A549 (cell line): ENCODE results near the gene PLGRKT. TPM values are rescaled to one million over a fixed set of nuclear protein-coding genes. Genes with fewer than 3 reads are reported as not detected.

Source experiments
- ATAC-seq, 2 experiments: fragments of 200-7000 bp in 1 of 2; fragments of >200 bp in 1 of 2; cut with Nextera tagmentation in 1 of 2; cut with Tn5 transposase in 1 of 2; 3 replicates each; pipeline versions ENCODE4 v1.8.0 to v1.9.1; 2018 to 2020; ENCODE audit warnings: mild to moderate bottlenecking in 1 of 2, moderate library complexity in 1 of 2
- CTCF ChIA-PET: fragments of 300-600 bp; sonication (Branson Sonifier 250); formaldehyde crosslinking; extraction: SDS; loops from one replicate; lab custom pipeline; 2021; ENCODE audit warnings: antibody characterized with exemption, inconsistent platforms; lab: Yijun Ruan, JAX
- POLR2A ChIA-PET: fragments of 350-600 bp; formaldehyde crosslinking; extraction: SDS; loops from one replicate; lab custom pipeline; 2021; ENCODE audit warnings: antibody characterized with exemption, inconsistent platforms; lab: Yijun Ruan, JAX
- DNase-seq, 2 experiments: peaks; one replicate each; pipeline versions ENCODE4 v3.0.0 to v3.0.0-alpha.2; 2011 to 2016; ENCODE audit warnings: low read depth in 1 of 2, low spot score in 1 of 2
- FAIRE-seq: peaks from 2 replicates; lab custom pipeline; 2011; peaks lifted over from hg19 to GRCh38; lab: Jason Lieb, UNC
- H3K27ac ChIP-seq, 2 experiments: fragments of >200 bp; sonication (Bioruptor Twin); formaldehyde crosslinking; 3 replicates each; pipeline ENCODE4 v1.5.1; 2016 to 2017
- H3K4me1 ChIP-seq: fragments of >200 bp; sonication (Bioruptor Twin); formaldehyde crosslinking; 3 replicates; pipeline ENCODE4 v1.6.1; 2016
- H3K4me2 ChIP-seq: fragments of >200 bp; sonication (Bioruptor Twin); formaldehyde crosslinking; 3 replicates; pipeline ENCODE4 v1.6.1; 2016
- H3K4me3 ChIP-seq: fragments of >200 bp; sonication (Bioruptor Twin); formaldehyde crosslinking; 3 replicates; pipeline ENCODE4 v1.5.1; 2016
- H3K9me3 ChIP-seq: fragments of >200 bp; sonication (Bioruptor Twin); formaldehyde crosslinking; 3 replicates; pipeline ENCODE4 v1.6.1; 2016
- BHLHE40 ChIP-seq: IDR thresholded peaks from 2 replicates; pipeline ENCODE4 v1.6.1; 2012; ENCODE audit warnings: low read depth, low read length, inconsistent platforms
- CTCF ChIP-seq: fragments of >200 bp; sonication (Bioruptor Twin); formaldehyde crosslinking; IDR thresholded peaks from 3 replicates; pipeline ENCODE4 v1.5.1; 2016
- EP300 ChIP-seq, 2 experiments: fragments of >200 bp; sonication (Bioruptor Twin); formaldehyde crosslinking; IDR thresholded peaks; 2 replicates in 1 of 2; 3 replicates in 1 of 2; pipeline ENCODE4 v1.6.1; 2016 to 2017
- HDAC2 ChIP-seq: fragments of 200-600 bp; sonication (generic); IDR thresholded peaks from 2 replicates; pipeline ENCODE4 v1.6.1; 2016
- HEYL ChIP-seq: fragments of 250-450 bp; sonication (Bioruptor Pico); IDR thresholded peaks from 2 replicates; pipeline ENCODE4 v1.8.0; 2021; ENCODE audit warnings: mild to moderate bottlenecking, moderate library complexity
- HOXB13 ChIP-seq: fragments of 250-450 bp; sonication (Bioruptor Pico); IDR thresholded peaks from 2 replicates; pipeline ENCODE4 v1.5.0; 2020; ENCODE audit warnings: low read depth, mild to moderate bottlenecking, moderate library complexity
- HOXB5 ChIP-seq: fragments of 250-450 bp; sonication (Bioruptor Pico); IDR thresholded peaks from 2 replicates; pipeline ENCODE4 v1.5.0; 2020; ENCODE audit warnings: mild to moderate bottlenecking, moderate library complexity
- JUNB ChIP-seq: fragments of >200 bp; sonication (Bioruptor Twin); formaldehyde crosslinking; IDR thresholded peaks from 2 replicates; pipeline ENCODE4 v1.6.1; 2016
- KDM1A ChIP-seq: fragments of 200-600 bp; sonication (generic); IDR thresholded peaks from 2 replicates; pipeline ENCODE4 v1.6.1; 2016; ENCODE audit warnings: low read depth, mild to moderate bottlenecking
- MAFK ChIP-seq: fragments of 450-650 bp; IDR thresholded peaks from 2 replicates; pipeline ENCODE4 v1.6.1; 2014; ENCODE audit not compliant: partially characterized antibody
- MAX ChIP-seq: IDR thresholded peaks from 2 replicates; pipeline ENCODE4 v1.6.1; 2012
- MYC ChIP-seq: IDR thresholded peaks from 2 replicates; pipeline ENCODE4 v1.6.1; 2012; ENCODE audit warnings: mild to moderate bottlenecking, inconsistent platforms, low read length, improper control_type of control experiment, borderline replicate concordance
- NFE2L2 ChIP-seq: fragments of 150-350 bp; conservative IDR thresholded peaks from 2 replicates; pipeline ENCODE4 v1.6.1; 2014; ENCODE audit warnings: low read length
- NR3C1 ChIP-seq: fragments of >200 bp; sonication (Bioruptor Twin); formaldehyde crosslinking; IDR thresholded peaks from 3 replicates; pipeline ENCODE4 v1.6.1; 2017
- RCOR1 ChIP-seq: fragments of 150-350 bp; IDR thresholded peaks from 2 replicates; pipeline ENCODE4 v1.6.1; 2014; ENCODE audit warnings: antibody characterized with exemption, low read length, low read depth
- RFX5 ChIP-seq: fragments of 450-650 bp; IDR thresholded peaks from 2 replicates; pipeline ENCODE4 v1.7.1; 2014; ENCODE audit warnings: antibody characterized with exemption, mild to moderate bottlenecking, moderate library complexity
- RNF2 ChIP-seq: fragments of 200-600 bp; sonication (generic); IDR thresholded peaks from 2 replicates; pipeline ENCODE4 v1.6.1; 2016; ENCODE audit warnings: low read depth, mild to moderate bottlenecking, antibody characterized with exemption, moderate library complexity, borderline replicate concordance
- TP53 ChIP-seq: fragments of 250-450 bp; sonication (Bioruptor Pico); IDR thresholded peaks from 2 replicates; pipeline ENCODE4 v1.5.0; 2021; ENCODE audit warnings: mild to moderate bottlenecking, moderate library complexity
- ZFP36 ChIP-seq: fragments of 450-650 bp; IDR thresholded peaks from 2 replicates; pipeline ENCODE4 v1.6.1; 2014; ENCODE audit warnings: borderline replicate concordance; ENCODE audit not compliant: partially characterized antibody
- ZNF302 ChIP-seq: fragments of 250-450 bp; sonication (Bioruptor Pico); IDR thresholded peaks from 2 replicates; pipeline ENCODE4 v1.9.0; 2021; ENCODE audit warnings: inconsistent platforms, mild to moderate bottlenecking, moderate library complexity
- ZSCAN20 ChIP-seq: fragments of 250-450 bp; sonication (Bioruptor Pico); IDR thresholded peaks from 2 replicates; pipeline ENCODE4 v1.8.0; 2022; ENCODE audit warnings: mild to moderate bottlenecking, moderate library complexity
- WGBS: methylation state at CpG from one replicate; pipeline ENCODE4 v1.1.6; 2017; ENCODE audit errors: missing lambda C conversion rate; 5-methylcytosine and 5-hydroxymethylcytosine counted together
- polyA plus RNA-seq, 4 experiments: library from polyadenylated mRNA; depleted of rRNA in 3 of 4; stranded (reverse); fragments of >200 nt; fragmentation: RNase III in 1 of 4; extraction: RNeasy Plus Mini Kit Qiagen cat#74134 plus additional on column Dnase treatment in 1 of 4; gene quantifications; 2 replicates in 3 of 4; 3 replicates in 1 of 4; pipeline ENCODE4 v1.2.3, GENCODE V29; 2011 to 2017
- TF ChIP-seq, protein P1 (sequence below): IDR thresholded peaks from 2 replicates; pipeline ENCODE4 v1.6.1; 2012
- TF ChIP-seq, protein P2 (sequence below): fragments of 250-450 bp; sonication (Bioruptor Pico); IDR thresholded peaks from 2 replicates; pipeline ENCODE4 v1.5.0; 2020; ENCODE audit warnings: low read depth, mild to moderate bottlenecking, moderate library complexity
- TF ChIP-seq, protein P3 (sequence below): fragments of 450-650 bp; IDR thresholded peaks from 2 replicates; pipeline ENCODE4 v1.6.1; 2014; ENCODE audit warnings: antibody characterized with exemption

Gene PLGRKT
- polyA plus RNA-seq, 2 of the 4 experiments (the other 2 are of a cell fraction) = 24.3 to 37.7 TPM

- H3K4me2 ChIP-seq = peak overlapping the region; percentile 88
- ChIA-PET CTCF (interaction anchor here (0.7 to 5.5 kb wide), 8 partner anchors 8 to 690 kb away, joined by 3 to 96 read pairs (median 7); partner anchors contain the start of gene INSL6), POLR2A (interaction anchor here (2.2 kb wide), 2 partner anchors 11 to 180 kb away, joined by 17 to 21 read pairs; partner anchors contain the start of genes PLGRKT and RIC1)
- FAIRE-seq (no peak), DNase-seq (no peak), ATAC-seq (no peak)
- peak overlapping the region in 1 of 2 experiments; percentile 84; a peak in 3 of 6 replicates for H3K27ac ChIP-seq
- 64% methylated on average over 5 of the region's 5 CpGs for WGBS
- H3K9me3 ChIP-seq = no peaks in the 10 kb centered on the region
- H3K4me3 ChIP-seq = no peak overlapping the region
- TF ChIP-seq HDAC2 = no peak
- no peak for TF ChIP-seq ZFP36
- peaks cover 36% of the 10 kb centered on the region for H3K4me1 ChIP-seq
Measured at GRCh38 chr9:5448461-5449435, 11.0 kb upstream of the PLGRKT start.

DNA sequence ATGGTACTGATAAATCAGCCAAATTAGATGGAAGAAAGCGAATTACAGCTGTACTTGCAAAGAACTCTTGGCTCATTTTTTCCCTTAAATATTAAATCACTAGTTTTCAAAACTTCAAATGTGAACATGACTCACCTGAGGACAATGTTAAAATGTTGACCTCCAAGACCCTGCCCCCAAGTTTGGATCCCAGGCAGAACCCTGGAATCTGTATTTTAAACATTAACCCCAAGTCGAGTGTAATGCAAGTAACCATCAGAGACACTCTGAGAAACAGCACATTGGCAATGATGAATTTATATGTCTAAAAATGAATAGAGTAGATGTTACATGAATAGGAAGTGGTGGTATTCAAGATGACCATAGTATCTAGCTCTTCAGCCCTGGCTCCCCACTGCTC lies 10.3 kb upstream of the PLGRKT start:
- ChIA-PET CTCF (interaction anchor here (1.1 to 5.5 kb wide), 6 partner anchors 9 to 689 kb away, joined by 3 to 96 read pairs (median 10); partner anchors contain the start of gene INSL6), POLR2A (no interaction called here)
- FAIRE-seq (no peak), ATAC-seq (no peak), DNase-seq (no peak)
- H3K9me3 ChIP-seq = no peaks in the 10 kb centered on the region
- no peak overlapping the region for H3K4me3 ChIP-seq
- TF ChIP-seq EP300 (IDR thresholded peaks at IDR 0.05) (no peak), RFX5 (no peak), ZFP36 (no peak), ZSCAN20 (CRISPR knock-in tag) (no peak), HEYL (CRISPR knock-in tag) (no peak), CTCF (no peak), TP53 (CRISPR knock-in tag) (no peak), HOXB5 (no peak), RCOR1 (no peak), HOXB13 (CRISPR knock-in tag) (no peak), MAX (no peak), KDM1A (no peak), JUNB (no peak)
- TF ChIP-seq, protein P1, sequence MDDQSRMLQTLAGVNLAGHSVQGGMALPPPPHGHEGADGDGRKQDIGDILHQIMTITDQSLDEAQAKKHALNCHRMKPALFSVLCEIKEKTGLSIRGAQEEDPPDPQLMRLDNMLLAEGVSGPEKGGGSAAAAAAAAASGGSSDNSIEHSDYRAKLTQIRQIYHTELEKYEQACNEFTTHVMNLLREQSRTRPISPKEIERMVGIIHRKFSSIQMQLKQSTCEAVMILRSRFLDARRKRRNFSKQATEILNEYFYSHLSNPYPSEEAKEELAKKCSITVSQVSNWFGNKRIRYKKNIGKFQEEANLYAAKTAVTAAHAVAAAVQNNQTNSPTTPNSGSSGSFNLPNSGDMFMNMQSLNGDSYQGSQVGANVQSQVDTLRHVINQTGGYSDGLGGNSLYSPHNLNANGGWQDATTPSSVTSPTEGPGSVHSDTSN = no peak
- TF ChIP-seq, protein P2, sequence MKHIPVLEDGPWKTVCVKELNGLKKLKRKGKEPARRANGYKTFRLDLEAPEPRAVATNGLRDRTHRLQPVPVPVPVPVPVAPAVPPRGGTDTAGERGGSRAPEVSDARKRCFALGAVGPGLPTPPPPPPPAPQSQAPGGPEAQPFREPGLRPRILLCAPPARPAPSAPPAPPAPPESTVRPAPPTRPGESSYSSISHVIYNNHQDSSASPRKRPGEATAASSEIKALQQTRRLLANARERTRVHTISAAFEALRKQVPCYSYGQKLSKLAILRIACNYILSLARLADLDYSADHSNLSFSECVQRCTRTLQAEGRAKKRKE (CRISPR knock-in tag) = no peak
- WGBS = 56% methylated on average over 2 of the region's 2 CpGs
- peaks cover 29% of the 10 kb centered on the region for H3K4me1 ChIP-seq
- H3K27ac ChIP-seq = no peak overlapping the region
- H3K4me2 ChIP-seq = no peak overlapping the region

DNA sequence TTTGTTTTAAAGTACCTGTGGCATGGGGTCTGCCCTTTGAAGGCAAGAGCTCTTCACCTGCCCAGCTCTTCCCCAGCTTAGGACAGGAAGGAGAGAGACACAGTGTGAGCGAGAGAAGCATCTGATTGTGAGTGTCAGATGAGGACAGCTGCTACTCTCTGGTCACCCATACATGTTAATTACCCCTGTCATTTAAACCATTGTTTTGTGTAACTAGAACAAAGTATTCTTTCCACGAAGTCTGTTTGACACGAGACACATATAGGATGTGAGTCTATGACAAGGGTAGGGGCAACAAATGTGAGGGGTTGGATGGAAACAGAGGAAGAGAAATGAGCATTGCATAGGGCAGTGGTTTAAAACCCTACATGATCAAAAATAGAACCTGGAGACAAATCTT lies 9.6 kb upstream of the PLGRKT start:
- no peak for DNase-seq
- ChIA-PET CTCF (interaction anchor here (0.5 to 5.5 kb wide), 4 partner anchors 139 to 1015 kb away, joined by 3 to 96 read pairs (median 8); partner anchors contain the start of gene INSL6), POLR2A (interaction anchor here (0.6 kb wide), 1 partner anchor 83 kb away, joined by 3 read pairs; no protein-coding TSS in a partner anchor)
- 64% methylated on average over 3 of the region's 3 CpGs for WGBS
- Histone ChIP-seq H3K4me2 (no peak overlapping the region), H3K27ac (peak overlapping the region in 1 of 2 experiments; percentile 27; a peak in 1 of 6 replicates), H3K4me1 (peaks cover 25% of the 10 kb centered on the region), H3K9me3 (no peaks in the 10 kb centered on the region), H3K4me3 (no peak overlapping the region)
- no peak for FAIRE-seq
- ATAC-seq = no peak
- TF ChIP-seq BHLHE40 (no peak), RNF2 (no peak), MAFK (no peak), MYC (no peak), NR3C1 (no peak), ZNF302 (no peak), NFE2L2 (no peak)
- TF ChIP-seq, protein P3, sequence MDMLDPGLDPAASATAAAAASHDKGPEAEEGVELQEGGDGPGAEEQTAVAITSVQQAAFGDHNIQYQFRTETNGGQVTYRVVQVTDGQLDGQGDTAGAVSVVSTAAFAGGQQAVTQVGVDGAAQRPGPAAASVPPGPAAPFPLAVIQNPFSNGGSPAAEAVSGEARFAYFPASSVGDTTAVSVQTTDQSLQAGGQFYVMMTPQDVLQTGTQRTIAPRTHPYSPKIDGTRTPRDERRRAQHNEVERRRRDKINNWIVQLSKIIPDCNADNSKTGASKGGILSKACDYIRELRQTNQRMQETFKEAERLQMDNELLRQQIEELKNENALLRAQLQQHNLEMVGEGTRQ = no peak
- TF ChIP-seq, protein P1 = no peak
- TF ChIP-seq, protein P2 (CRISPR knock-in tag) = no peak
